HepG2 (cell line): ENCODE data around the gene ATP5F1E. TPM values are rescaled to one million over a fixed set of nuclear protein-coding genes. Genes with fewer than 3 reads are reported as not detected.
A peak's percentile ranks its signal among the peaks of the same experiment; 100 is the strongest.

Source experiments
- ARID3A ChIP-seq: IDR thresholded peaks from 2 replicates; pipeline ENCODE4 v1.6.1; 2012; ENCODE audit warnings: low read depth, low read length, improper control_type of control experiment
- ATM ChIP-seq: fragments of 450-650 bp; IDR thresholded peaks from 2 replicates; pipeline ENCODE4 v1.7.1; 2017; ENCODE audit warnings: mild to moderate bottlenecking, borderline replicate concordance
- CBX2 ChIP-seq, 2 experiments: fragments of 200-600 bp in 1 of 2; sonication (generic); formaldehyde crosslinking in 1 of 2; IDR thresholded peaks; 2 replicates each; pipeline versions ENCODE4 v1.7.0 to v1.8.1; 2018 to 2022; ENCODE audit warnings: low read depth in 2 of 2, low read length in 1 of 2, mild to moderate bottlenecking in 1 of 2, missing genetic modification reagents in 1 of 2
- GATA4 ChIP-seq: sonication (generic); IDR thresholded peaks from 2 replicates; pipeline ENCODE4 v1.6.1; 2016; ENCODE audit warnings: antibody characterized with exemption, low read depth, borderline replicate concordance
- GATAD1 ChIP-seq: IDR thresholded peaks from 2 replicates; pipeline ENCODE4 v1.6.1; 2016; ENCODE audit warnings: missing genetic modification reagents, missing compliant biosample characterization
- KDM1A ChIP-seq: IDR thresholded peaks from 2 replicates; pipeline ENCODE4 v1.6.1; 2016; ENCODE audit warnings: missing compliant biosample characterization
- KDM4B ChIP-seq: sonication (generic); formaldehyde crosslinking; IDR thresholded peaks from 2 replicates; pipeline ENCODE4 v1.4.0; 2020; ENCODE audit warnings: missing genetic modification reagents
- MXD4 ChIP-seq: IDR thresholded peaks from 2 replicates; pipeline ENCODE4 v1.6.1; 2016; ENCODE audit warnings: mild to moderate bottlenecking, missing biosample characterization, missing genetic modification reagents
- MYC ChIP-seq: sonication (generic); formaldehyde crosslinking; IDR thresholded peaks from 2 replicates; pipeline ENCODE4 v1.9.0; 2021; ENCODE audit warnings: missing genetic modification reagents, borderline replicate concordance
- ONECUT2 ChIP-seq: sonication (generic); formaldehyde crosslinking; IDR thresholded peaks from 2 replicates; pipeline ENCODE4 v1.4.0; 2020; ENCODE audit warnings: missing genetic modification reagents
- PRMT3 ChIP-seq: sonication (generic); formaldehyde crosslinking; IDR thresholded peaks from 2 replicates; pipeline ENCODE4 v1.8.1; 2022; ENCODE audit warnings: low read depth, mild to moderate bottlenecking, moderate library complexity, missing genetic modification reagents, borderline replicate concordance
- SALL2 ChIP-seq: sonication (generic); formaldehyde crosslinking; IDR thresholded peaks from 2 replicates; pipeline ENCODE4 v1.8.1; 2023; ENCODE audit warnings: mild to moderate bottlenecking, missing genetic modification reagents, inconsistent platforms
- SMARCC2 ChIP-seq: fragments of 450-650 bp; IDR thresholded peaks from 2 replicates; pipeline ENCODE4 v1.6.1; 2017; ENCODE audit warnings: antibody characterized with exemption, mild to moderate bottlenecking
- THAP7 ChIP-seq: sonication (generic); formaldehyde crosslinking; IDR thresholded peaks from 2 replicates; pipeline ENCODE4 v1.8.1; 2023; ENCODE audit warnings: mild to moderate bottlenecking, missing genetic modification reagents
- TIGD3 ChIP-seq: sonication (generic); formaldehyde crosslinking; IDR thresholded peaks from 2 replicates; pipeline ENCODE4 v1.5.1; 2020; ENCODE audit warnings: mild to moderate bottlenecking, missing genetic modification reagents, borderline replicate concordance
- ZMAT3 ChIP-seq: sonication (generic); formaldehyde crosslinking; conservative IDR thresholded peaks from 2 replicates; pipeline ENCODE4 v1.7.0; 2021; ENCODE audit warnings: missing genetic modification reagents
- ZNF431 ChIP-seq: sonication (generic); formaldehyde crosslinking; IDR thresholded peaks from 2 replicates; pipeline ENCODE4 v1.9.0; 2022; ENCODE audit warnings: missing genetic modification reagents, low read depth, mild to moderate bottlenecking, borderline replicate concordance
- ZNF441 ChIP-seq: sonication (generic); formaldehyde crosslinking; IDR thresholded peaks from 2 replicates; pipeline ENCODE4 v1.7.0; 2021; ENCODE audit warnings: missing genetic modification reagents, borderline replicate concordance
- ZNF619 ChIP-seq: sonication (generic); formaldehyde crosslinking; IDR thresholded peaks from 2 replicates; pipeline ENCODE4 v1.4.0; 2020; ENCODE audit warnings: mild to moderate bottlenecking, missing genetic modification reagents
- ZUFSP ChIP-seq: sonication (generic); formaldehyde crosslinking; IDR thresholded peaks from 2 replicates; pipeline ENCODE4 v1.9.0; 2021; ENCODE audit warnings: missing genetic modification reagents, mild to moderate bottlenecking, borderline replicate concordance
- polyA plus RNA-seq, 8 experiments: library from polyadenylated mRNA; depleted of rRNA in 3 of 8; stranded (reverse) in 7 of 8; unstranded in 1 of 8; fragments of >200 nt; fragmentation: Illumina TruSeq in 4 of 8; extraction: Trizol in 4 of 8; gene quantifications; 2 replicates each; pipeline versions ENCODE4 v1.2.1 to v1.2.3, GENCODE V29; 2011 to 2016; ENCODE audit warnings: low read depth in 4 of 8, missing spikeins in 1 of 8, mixed read lengths in 1 of 8; ENCODE audit not compliant: insufficient read depth in 1 of 8
- total RNA-seq, 5 experiments: library from RNA; depleted of rRNA; stranded (reverse); fragments of >200 nt; fragmentation: Illumina TruSeq; extraction: Trizol; gene quantifications; 2 replicates each; pipeline ENCODE4 v1.2.3, GENCODE V29; 2016; ENCODE audit warnings: low read depth in 1 of 5
- TF ChIP-seq, protein P1 (sequence below): sonication (generic); formaldehyde crosslinking; IDR thresholded peaks from 2 replicates; pipeline ENCODE4 v1.4.0; 2020; ENCODE audit warnings: missing genetic modification reagents, mild to moderate bottlenecking, borderline replicate concordance

Gene ATP5F1E
- total and polyA plus RNA-seq, 2 of the 13 experiments (the other 11 are each of a cell fraction or from before 2014, with no cell fraction given) = 121 to 134 TPM

DNA sequence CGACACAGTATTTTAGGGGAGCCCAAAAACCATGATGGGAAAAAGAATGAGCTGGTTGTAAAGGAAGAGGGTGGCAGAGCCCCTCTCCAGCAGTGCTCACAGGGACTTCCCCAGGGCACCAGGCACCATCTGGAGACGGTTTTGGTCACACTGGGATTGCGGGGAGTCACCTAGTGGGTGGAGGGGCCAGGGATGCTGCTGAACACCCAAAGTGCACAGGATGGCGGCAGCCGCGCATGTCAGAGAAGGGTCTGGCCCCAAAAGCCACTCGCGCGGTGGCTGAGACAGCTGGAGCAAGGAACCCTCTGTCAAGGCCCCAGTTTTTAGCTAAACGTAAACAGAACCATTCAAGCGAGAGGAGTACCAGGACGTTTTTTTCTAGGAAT lies 35.9 kb downstream of the ATP5F1E start (continued):
- TF ChIP-seq ZMAT3 (CRISPR knock-in tag) (no peak; the same call in 1 of the 2 replicates), ARID3A (no peak), THAP7 (no peak), PRMT3 (CRISPR knock-in tag) (no peak), SALL2 (CRISPR knock-in tag) (no peak), CBX2 (IDR thresholded peaks at IDR 0.05; ENCODE audit: low read depth, low read length) (no peak), CBX2 (CRISPR knock-in tag; IDR thresholded peaks at IDR 0.05; ENCODE audit: low read depth) (no peak), ONECUT2 (CRISPR knock-in tag) (no peak), KDM1A (no peak), SMARCC2 (no peak), ZNF619 (peak; percentile 78; the same call in 1 of the 2 replicates), ATM (no peak), ZUFSP (no peak), MYC (CRISPR knock-in tag) (no peak), TIGD3 (CRISPR knock-in tag) (no peak), GATA4 (no peak), GATAD1 (no peak), ZNF441 (no peak), KDM4B (no peak), MXD4 (CRISPR knock-in tag) (no peak), ZNF431 (CRISPR knock-in tag) (no peak)
- TF ChIP-seq, protein P1, sequence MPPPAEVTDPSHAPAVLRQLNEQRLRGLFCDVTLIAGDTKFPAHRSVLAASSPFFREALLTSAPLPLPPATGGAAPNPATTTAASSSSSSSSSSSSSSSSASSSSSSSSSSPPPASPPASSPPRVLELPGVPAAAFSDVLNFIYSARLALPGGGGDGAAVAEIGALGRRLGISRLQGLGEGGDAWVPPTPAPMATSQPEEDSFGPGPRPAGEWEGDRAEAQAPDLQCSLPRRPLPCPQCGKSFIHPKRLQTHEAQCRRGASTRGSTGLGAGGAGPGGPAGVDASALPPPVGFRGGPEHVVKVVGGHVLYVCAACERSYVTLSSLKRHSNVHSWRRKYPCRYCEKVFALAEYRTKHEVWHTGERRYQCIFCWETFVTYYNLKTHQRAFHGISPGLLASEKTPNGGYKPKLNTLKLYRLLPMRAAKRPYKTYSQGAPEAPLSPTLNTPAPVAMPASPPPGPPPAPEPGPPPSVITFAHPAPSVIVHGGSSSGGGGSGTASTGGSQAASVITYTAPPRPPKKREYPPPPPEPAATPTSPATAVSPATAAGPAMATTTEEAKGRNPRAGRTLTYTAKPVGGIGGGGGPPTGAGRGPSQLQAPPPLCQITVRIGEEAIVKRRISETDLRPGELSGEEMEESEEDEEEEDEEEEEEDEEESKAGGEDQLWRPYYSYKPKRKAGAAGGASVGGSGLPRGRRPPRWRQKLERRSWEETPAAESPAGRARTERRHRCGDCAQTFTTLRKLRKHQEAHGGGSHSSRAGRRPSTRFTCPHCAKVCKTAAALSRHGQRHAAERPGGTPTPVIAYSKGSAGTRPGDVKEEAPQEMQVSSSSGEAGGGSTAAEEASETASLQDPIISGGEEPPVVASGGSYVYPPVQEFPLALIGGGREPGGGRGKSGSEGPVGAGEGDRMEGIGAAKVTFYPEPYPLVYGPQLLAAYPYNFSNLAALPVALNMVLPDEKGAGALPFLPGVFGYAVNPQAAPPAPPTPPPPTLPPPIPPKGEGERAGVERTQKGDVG (CRISPR knock-in tag) = no peak; the same call in 1 of the 2 replicates
